ENCODE results near the gene RBMS1.

RBMS1 gene

GRCh38 chr2:160431441-160431840 is 62.2 kb downstream of the RBMS1 start:
- DNase-seq = no peak

GRCh38 chr2:160430001-160430344 is 63.6 kb downstream of the RBMS1 start:
- DNase-seq = no peak

GRCh38 chr2:160429248-160430000 is 64.2 kb downstream of the RBMS1 start:
- DNase-seq = peak; percentile 80

- DNase-seq = no peak
These were observed 65.2 kb downstream of the RBMS1 start for GRCh38 chr2:160428405-160428763.

GRCh38 chr2:160427629-160428404 is 65.8 kb downstream of the RBMS1 start:
- peak; percentile 72 for DNase-seq

GRCh38 chr2:160426604-160427003 is 67.0 kb downstream of the RBMS1 start:
- no peak for DNase-seq

GRCh38 chr2:160425434-160426151 is 68.0 kb downstream of the RBMS1 start:
- no peak for DNase-seq

GRCh38 chr2:160423126-160423525 is 70.5 kb downstream of the RBMS1 start:
- DNase-seq = no peak

- peak; percentile 64 for DNase-seq
These were observed 71.7 kb downstream of the RBMS1 start for GRCh38 chr2:160421646-160422501.

DNA sequence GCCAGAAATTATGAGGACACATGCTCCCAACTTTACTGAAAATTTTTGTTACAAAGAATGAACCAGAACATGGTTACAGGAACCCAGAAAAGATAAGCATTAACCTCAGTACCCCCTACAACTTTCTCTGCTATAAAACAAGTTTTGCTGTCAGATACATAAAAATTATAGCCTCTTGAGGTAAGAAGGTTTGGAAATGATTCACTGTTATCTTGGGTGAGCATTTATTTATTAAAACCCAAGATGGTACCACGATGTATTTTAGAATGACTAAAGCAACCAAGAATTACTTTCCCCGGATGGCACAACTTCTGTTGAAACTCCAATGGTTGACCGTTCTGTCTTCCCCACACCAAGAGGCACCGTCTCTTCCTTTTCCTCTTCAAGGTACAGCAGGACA is 72.9 kb downstream of the RBMS1 start:
- DNase-seq = no peak

DNA sequence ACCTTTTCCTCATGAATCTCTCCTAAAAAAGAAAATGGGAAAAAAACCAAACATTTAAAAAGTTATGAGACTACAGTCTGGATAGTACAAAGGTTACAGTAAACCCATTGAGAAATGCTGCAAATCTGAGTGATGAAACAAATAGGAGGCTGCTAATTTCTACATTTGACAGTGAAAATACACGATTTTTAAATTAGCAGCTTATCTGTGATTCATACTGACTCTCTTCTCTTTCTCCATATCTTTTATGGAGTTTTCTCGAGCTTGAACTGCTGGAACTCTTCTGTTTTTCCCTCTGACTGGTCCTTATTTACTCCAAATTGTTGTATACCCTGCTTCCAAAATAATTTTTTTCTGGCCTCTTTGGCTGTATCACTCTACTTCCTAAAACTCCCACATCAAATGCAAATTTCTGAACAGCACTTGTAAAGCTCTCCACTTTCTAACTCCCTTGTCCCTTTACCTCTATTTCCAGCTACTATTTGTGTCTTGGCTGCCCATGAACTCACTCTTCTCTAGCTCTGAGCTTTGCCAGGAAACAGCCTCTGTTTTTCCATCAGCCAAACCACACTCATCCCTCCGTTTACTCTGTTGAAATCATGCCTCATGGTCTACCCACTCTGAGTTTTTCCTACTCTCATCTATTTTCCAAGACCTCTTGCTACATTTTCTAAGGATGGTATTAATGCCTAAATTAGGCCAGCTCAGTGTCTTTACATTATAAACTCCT is 73.7 kb downstream of the RBMS1 start:
- DNase-seq = no peak

- no peak for DNase-seq
These were observed 74.8 kb downstream of the RBMS1 start for GRCh38 chr2:160418853-160419252.

GRCh38 chr2:160418398-160418765 is 75.2 kb downstream of the RBMS1 start:
- no peak for DNase-seq

GRCh38 chr2:160417745-160418397 is 75.7 kb downstream of the RBMS1 start:
- no peak for DNase-seq

GRCh38 chr2:160415991-160416390 is 77.6 kb downstream of the RBMS1 start:
- no peak for DNase-seq

- DNase-seq = no peak
These were observed 81.7 kb downstream of the RBMS1 start for GRCh38 chr2:160411955-160412354.

DNA sequence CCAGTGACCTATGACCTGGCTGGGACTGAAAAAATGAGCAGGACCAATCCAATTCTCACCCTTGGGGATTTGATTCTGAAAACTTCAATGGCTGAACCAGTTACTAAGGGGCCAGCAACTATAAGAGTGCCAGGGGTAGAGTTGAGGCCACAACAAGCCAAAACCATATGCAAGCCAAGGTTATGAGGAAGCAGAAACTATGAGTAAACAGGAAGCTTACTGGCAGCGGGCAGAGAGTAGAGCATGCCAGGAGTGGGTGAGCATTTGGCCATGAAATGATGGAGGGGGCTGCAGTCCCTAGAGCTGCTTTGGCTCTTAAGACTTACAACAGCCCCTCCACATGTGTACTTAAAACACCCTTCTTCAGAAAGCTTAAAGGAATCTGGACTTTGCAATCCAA is 82.4 kb downstream of the RBMS1 start:
- peak; percentile 53 for DNase-seq

DNA sequence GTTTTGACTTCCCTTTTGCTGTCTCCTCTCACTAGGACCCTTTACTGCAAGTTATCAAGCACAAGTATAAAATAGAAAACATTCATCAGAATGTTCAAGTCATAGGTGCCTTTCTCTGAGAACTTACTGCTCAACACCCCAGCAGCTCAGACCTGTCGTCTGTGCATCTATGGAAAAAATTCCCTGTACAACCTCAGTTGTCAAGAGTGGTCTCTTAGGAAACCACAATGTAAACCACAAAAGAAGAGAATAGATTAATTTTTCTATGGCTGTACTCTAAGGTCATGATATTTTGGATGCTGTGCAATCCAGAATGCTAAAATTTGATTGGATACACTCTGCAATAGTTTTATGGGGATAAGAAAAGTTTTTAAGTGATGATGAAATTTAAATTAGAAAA is 84.1 kb downstream of the RBMS1 start:
- no peak for DNase-seq

- no peak for DNase-seq
These were observed 84.7 kb downstream of the RBMS1 start for GRCh38 chr2:160408959-160409291.

DNA sequence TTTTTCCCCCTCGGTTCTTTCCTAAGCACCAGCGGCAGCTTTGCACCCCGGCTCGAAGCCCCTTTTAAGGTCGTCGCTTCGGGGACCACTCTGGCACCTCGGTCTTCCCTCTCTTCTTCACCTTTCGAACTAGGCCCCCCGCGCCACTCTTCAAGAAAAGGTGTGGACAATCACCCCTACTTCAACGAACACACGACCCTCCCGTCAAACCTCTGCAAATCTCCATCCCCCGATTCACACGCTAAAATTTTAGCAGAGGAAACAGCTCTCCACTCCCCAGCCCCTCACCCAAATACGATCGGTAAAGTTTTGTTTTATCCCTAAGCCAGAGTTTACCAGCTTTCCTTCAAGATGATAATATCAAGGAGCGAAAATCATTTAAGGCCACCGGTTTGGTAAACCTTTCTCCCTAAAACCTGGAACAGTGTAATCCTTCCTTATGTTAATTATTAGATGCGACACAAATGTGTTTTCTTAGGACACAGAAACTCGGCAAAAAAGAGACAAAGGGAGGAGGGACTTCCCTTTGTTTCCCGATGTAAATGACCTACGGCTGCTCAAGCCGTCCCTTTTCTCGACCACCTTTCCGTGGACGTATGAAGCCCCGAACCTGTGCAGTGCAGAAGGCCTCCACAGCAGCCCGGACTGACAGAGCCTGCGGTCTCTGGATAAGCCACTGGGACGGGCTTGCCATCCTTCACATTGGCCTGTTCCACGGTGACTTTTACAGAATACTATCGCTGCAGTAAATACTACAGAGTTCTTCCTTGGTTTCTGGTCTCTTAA is 85.2 kb downstream of the RBMS1 start:
- no peak for DNase-seq
